MM.1S (cell line): ENCODE data around the gene COP1.

Experiments
- EZH2 ChIP-seq: fragments of 300-600 bp; sonication (generic); optimal IDR thresholded peaks from 2 replicates; pipeline ENCODE3; 2017; ENCODE audit warnings: low read depth, mild to moderate bottlenecking, antibody characterized with exemption, low read length, mixed read lengths
- EZH2phosphoT487 ChIP-seq: fragments of 300-600 bp; sonication (generic); IDR thresholded peaks from 2 replicates; pipeline ENCODE4 v1.6.1; 2018; ENCODE audit warnings: antibody characterized with exemption, low read length
- TF ChIP-seq, protein P1 (sequence below): fragments of 300-600 bp; sonication (generic); IDR thresholded peaks from 2 replicates; pipeline ENCODE4 v1.5.1; 2016; ENCODE audit warnings: antibody characterized with exemption, low read length, mixed read lengths

DNA sequence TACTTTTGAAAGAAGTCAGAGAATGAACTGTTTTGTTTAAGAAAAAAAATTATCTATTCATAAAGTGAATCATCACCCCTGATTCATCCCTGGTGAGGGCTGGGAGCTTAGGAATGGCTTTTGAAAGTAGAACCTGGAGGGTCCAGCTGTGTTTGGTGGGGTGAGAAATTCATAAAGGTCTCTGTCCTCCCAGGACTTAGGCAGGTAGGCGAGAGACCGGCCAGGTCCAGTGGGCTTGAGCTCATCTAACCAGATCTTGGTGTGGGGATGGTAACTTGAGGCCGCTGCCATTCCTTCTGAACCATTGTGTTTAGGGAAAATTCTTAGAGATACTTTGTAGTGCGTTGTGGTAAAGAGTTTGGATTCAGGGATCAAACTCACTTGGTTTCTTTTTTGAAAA is 306.9 kb downstream of the COP1 start:
- TF ChIP-seq, protein P1, sequence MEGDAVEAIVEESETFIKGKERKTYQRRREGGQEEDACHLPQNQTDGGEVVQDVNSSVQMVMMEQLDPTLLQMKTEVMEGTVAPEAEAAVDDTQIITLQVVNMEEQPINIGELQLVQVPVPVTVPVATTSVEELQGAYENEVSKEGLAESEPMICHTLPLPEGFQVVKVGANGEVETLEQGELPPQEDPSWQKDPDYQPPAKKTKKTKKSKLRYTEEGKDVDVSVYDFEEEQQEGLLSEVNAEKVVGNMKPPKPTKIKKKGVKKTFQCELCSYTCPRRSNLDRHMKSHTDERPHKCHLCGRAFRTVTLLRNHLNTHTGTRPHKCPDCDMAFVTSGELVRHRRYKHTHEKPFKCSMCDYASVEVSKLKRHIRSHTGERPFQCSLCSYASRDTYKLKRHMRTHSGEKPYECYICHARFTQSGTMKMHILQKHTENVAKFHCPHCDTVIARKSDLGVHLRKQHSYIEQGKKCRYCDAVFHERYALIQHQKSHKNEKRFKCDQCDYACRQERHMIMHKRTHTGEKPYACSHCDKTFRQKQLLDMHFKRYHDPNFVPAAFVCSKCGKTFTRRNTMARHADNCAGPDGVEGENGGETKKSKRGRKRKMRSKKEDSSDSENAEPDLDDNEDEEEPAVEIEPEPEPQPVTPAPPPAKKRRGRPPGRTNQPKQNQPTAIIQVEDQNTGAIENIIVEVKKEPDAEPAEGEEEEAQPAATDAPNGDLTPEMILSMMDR: no peak
- TF ChIP-seq EZH2: no peak
- TF ChIP-seq EZH2phosphoT487: no peak
